NCI-H524 (cell line): ENCODE measurements around the gene RUSC1.

Source experiments
- DNase-seq, 2 experiments: peaks; one replicate each; lab custom pipeline; 2025; lab: John Stamatoyannopoulos, UW

RUSC1 gene

GRCh38 chr1:155295942-155296267 lies 24.8 kb upstream of the RUSC1 start:
- DNase-seq: no peak

- DNase-seq: no peak
Measured at GRCh38 chr1:155296661-155297060, 24.0 kb upstream of the RUSC1 start.

- no peak for DNase-seq
Measured at GRCh38 chr1:155297384-155297783, 23.3 kb upstream of the RUSC1 start.

GRCh38 chr1:155300024-155300423 lies 20.7 kb upstream of the RUSC1 start:
- DNase-seq: no peak

- DNase-seq: no peak
Measured at GRCh38 chr1:155300553-155301329, 20.0 kb upstream of the RUSC1 start.

- DNase-seq: no peak
Measured at GRCh38 chr1:155301342-155301841, 19.3 kb upstream of the RUSC1 start, which contains the start of gene PKLR. TSS of gene PKLR (minus strand) at chr1:155301438. CDS start at chr1:155301395, 43 bp downstream.

- DNase-seq: no peak
Measured at GRCh38 chr1:155304558-155305063, 16.1 kb upstream of the RUSC1 start.

GRCh38 chr1:155305881-155306391 lies 14.8 kb upstream of the RUSC1 start:
- DNase-seq: no peak

- DNase-seq: peak; percentile 16 to 30
Measured at GRCh38 chr1:155307247-155307740, 13.4 kb upstream of the RUSC1 start.

- DNase-seq: peak; percentile 97
Measured at GRCh38 chr1:155308493-155309422, 11.9 kb upstream of the RUSC1 start, which contains the start of gene FDPS. TSS of gene FDPS (plus strand) at chr1:155308866. CDS start at chr1:155309790, 924 bp downstream.

GRCh38 chr1:155309423-155310021 lies 11.2 kb upstream of the RUSC1 start:
- no peak for DNase-seq

- no peak for DNase-seq
Measured at GRCh38 chr1:155313261-155313660, 7.4 kb upstream of the RUSC1 start.

- DNase-seq: no peak
Measured at GRCh38 chr1:155316922-155317321, 3.8 kb upstream of the RUSC1 start.

- DNase-seq: no peak
Measured at GRCh38 chr1:155318082-155318481, 2.6 kb upstream of the RUSC1 start.

- DNase-seq: no peak
Measured at GRCh38 chr1:155319536-155319935, 1.2 kb upstream of the RUSC1 start.

GRCh38 chr1:155320252-155320651 lies 442 bp upstream of the RUSC1 start:
- DNase-seq: no peak

GRCh38 chr1:155321639-155322503 lies 1.2 kb downstream of the RUSC1 start:
- no peak for DNase-seq

- no peak for DNase-seq
Measured at GRCh38 chr1:155322571-155322952, 1.9 kb downstream of the RUSC1 start.

GRCh38 chr1:155322953-155323728 lies 2.4 kb downstream of the RUSC1 start:
- peak; percentile 53 to 80 for DNase-seq

GRCh38 chr1:155323729-155324036 lies 3.0 kb downstream of the RUSC1 start:
- peak; percentile 62 to 72 for DNase-seq
